Panc1 (cell line): ENCODE measurements around the gene WDR64. TPM values are rescaled to one million over a fixed set of nuclear protein-coding genes. Genes with fewer than 3 reads are reported as not detected.

Experiments used
- ATAC-seq: fragments of 200-7000 bp; cut with Tn5 transposase; 2 replicates; pipeline ENCODE4 v1.9.1; 2020; ENCODE audit warnings: mild to moderate bottlenecking, moderate library complexity
- BruUV-seq: library from RNA; stranded (reverse); fragments of 400-500 nt; replicated peaks from 2 replicates; lab custom pipeline; 2021; lab: Mats Ljungman, UMichigan
- CTCF ChIA-PET: fragments of 300-600 bp; sonication (Branson Sonifier 250); formaldehyde crosslinking; loops from one replicate; lab custom pipeline; 2022; ENCODE audit warnings: antibody characterized with exemption; lab: Charles Lee
- POLR2A ChIA-PET: fragments of 300-600 bp; sonication (Branson Sonifier 250); formaldehyde crosslinking; loops from one replicate; lab custom pipeline; 2022; ENCODE audit warnings: antibody characterized with exemption; lab: Charles Lee
- DNase-seq: peaks from one replicate; pipeline ENCODE4 v3.0.0-alpha.2; 2010; ENCODE audit warnings: low read depth, low spot score
- H3K27ac ChIP-seq: 2 replicates; pipeline ENCODE4 v1.5.1; 2011; ENCODE audit warnings: mild to moderate bottlenecking, low read length, inconsistent platforms
- H3K27me3 ChIP-seq: fragments of 200-500 bp; sonication (Bioruptor generic); 2 replicates; pipeline ENCODE4 v1.6.0; 2014; ENCODE audit warnings: low read length, inconsistent platforms; ENCODE audit not compliant: control insufficient read depth, insufficient read depth
- H3K36me3 ChIP-seq: fragments of 200-500 bp; sonication (Bioruptor generic); 2 replicates; pipeline ENCODE4 v1.5.1; 2014; ENCODE audit warnings: inconsistent platforms, mild to moderate bottlenecking, low read length, moderate library complexity; ENCODE audit not compliant: control insufficient read depth, insufficient read depth
- H3K4me1 ChIP-seq: 2 replicates; pipeline ENCODE4 v1.5.1; 2011; ENCODE audit warnings: inconsistent platforms, mild to moderate bottlenecking, low read length, moderate library complexity; ENCODE audit not compliant: control insufficient read depth, insufficient read depth
- H3K4me3 ChIP-seq, 2 experiments: 2 replicates each; pipeline ENCODE4 v1.5.1; 2011 to 2012; ENCODE audit warnings: low read depth in 2 of 2, low read length in 2 of 2, mild to moderate bottlenecking in 2 of 2, inconsistent platforms in 1 of 2, moderate library complexity in 1 of 2
- H3K9me3 ChIP-seq: fragments of 200-500 bp; sonication (Bioruptor generic); 2 replicates; pipeline ENCODE4 v1.5.1; 2014; ENCODE audit warnings: low read depth, mild to moderate bottlenecking, inconsistent platforms, low read length, moderate library complexity; ENCODE audit not compliant: control insufficient read depth, insufficient read depth
- POLR2AphosphoS5 ChIP-seq: IDR thresholded peaks from 2 replicates; pipeline ENCODE4 v1.6.1; 2012; ENCODE audit warnings: mild to moderate bottlenecking, low read depth, low read length, moderate library complexity
- REST ChIP-seq, 2 experiments: IDR thresholded peaks; 2 replicates each; pipeline ENCODE4 v1.6.1; 2011 to 2012; ENCODE audit warnings: low read depth in 2 of 2, control low read depth in 1 of 2, low read length in 1 of 2, mild to moderate bottlenecking in 1 of 2, moderate library complexity in 1 of 2; ENCODE audit not compliant: insufficient read depth in 1 of 2
- SIN3A ChIP-seq: IDR thresholded peaks from 2 replicates; pipeline ENCODE4 v1.6.1; 2012; ENCODE audit warnings: low read depth, mild to moderate bottlenecking, low read length, moderate library complexity, borderline replicate concordance; ENCODE audit not compliant: insufficient read depth
- TCF7L2 ChIP-seq: IDR thresholded peaks from 2 replicates; pipeline ENCODE4 v1.6.1; 2011; ENCODE audit warnings: mild to moderate bottlenecking, low read depth, low read length, inconsistent platforms
- in situ Hi-C: cut with HindIII; loops from 2 replicates; pipeline ENCODE4 v1.10.0; 2016; ENCODE audit warnings: low sequenced_read_pairs, low pct_unique_long_range_greater_than_20kb
- intact Hi-C: fragments of 100-400 bp; cut with micrococcal nuclease; formaldehyde crosslinking; loops from one replicate; pipeline ENCODE4 v1.10.0; 2022; ENCODE audit not compliant: unreplicated experiment
- total RNA-seq: library from RNA; stranded (reverse); gene quantifications from one replicate; pipeline ENCODE4 v1.2.1, GENCODE V29; 2021; ENCODE audit not compliant: unreplicated experiment
- TF ChIP-seq, protein P1 (sequence below): fragments of 450-650 bp; IDR thresholded peaks from 2 replicates; pipeline ENCODE4 v1.5.1; 2017; ENCODE audit warnings: mild to moderate bottlenecking

WDR64 gene
- total RNA-seq, 1 experiment from 2014 or later = not detected

GRCh38 chr1:241688940-241689368, 36.9 kb downstream of the WDR64 start:
- POLR2A ChIA-PET = no interaction called here
- DNase-seq (no peak), ATAC-seq (no peak)
- CTCF ChIA-PET = no interaction called here
- TF ChIP-seq, protein P1, sequence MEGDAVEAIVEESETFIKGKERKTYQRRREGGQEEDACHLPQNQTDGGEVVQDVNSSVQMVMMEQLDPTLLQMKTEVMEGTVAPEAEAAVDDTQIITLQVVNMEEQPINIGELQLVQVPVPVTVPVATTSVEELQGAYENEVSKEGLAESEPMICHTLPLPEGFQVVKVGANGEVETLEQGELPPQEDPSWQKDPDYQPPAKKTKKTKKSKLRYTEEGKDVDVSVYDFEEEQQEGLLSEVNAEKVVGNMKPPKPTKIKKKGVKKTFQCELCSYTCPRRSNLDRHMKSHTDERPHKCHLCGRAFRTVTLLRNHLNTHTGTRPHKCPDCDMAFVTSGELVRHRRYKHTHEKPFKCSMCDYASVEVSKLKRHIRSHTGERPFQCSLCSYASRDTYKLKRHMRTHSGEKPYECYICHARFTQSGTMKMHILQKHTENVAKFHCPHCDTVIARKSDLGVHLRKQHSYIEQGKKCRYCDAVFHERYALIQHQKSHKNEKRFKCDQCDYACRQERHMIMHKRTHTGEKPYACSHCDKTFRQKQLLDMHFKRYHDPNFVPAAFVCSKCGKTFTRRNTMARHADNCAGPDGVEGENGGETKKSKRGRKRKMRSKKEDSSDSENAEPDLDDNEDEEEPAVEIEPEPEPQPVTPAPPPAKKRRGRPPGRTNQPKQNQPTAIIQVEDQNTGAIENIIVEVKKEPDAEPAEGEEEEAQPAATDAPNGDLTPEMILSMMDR = no peak
- no peak for TF ChIP-seq TCF7L2
- TF ChIP-seq POLR2AphosphoS5 = no peak
- TF ChIP-seq SIN3A = no peak
- no peak for TF ChIP-seq REST (IDR thresholded peaks at IDR 0.05; ENCODE audit: insufficient read depth in 1 of 2, low read depth in 2 of 2, low read length in 1 of 2)
- H3K27me3 ChIP-seq = no peaks in the 10 kb centered on the region
- no peak overlapping the region for H3K27ac ChIP-seq
- in situ Hi-C loops (no loop called here), intact Hi-C loops (no loop called here)
- BruUV-seq = no TSS peak
- H3K36me3 ChIP-seq = no peaks in the 10 kb centered on the region
- H3K4me3 ChIP-seq = no peak overlapping the region
- H3K9me3 ChIP-seq = no peaks in the 10 kb centered on the region
- no peaks in the 10 kb centered on the region for H3K4me1 ChIP-seq

DNA sequence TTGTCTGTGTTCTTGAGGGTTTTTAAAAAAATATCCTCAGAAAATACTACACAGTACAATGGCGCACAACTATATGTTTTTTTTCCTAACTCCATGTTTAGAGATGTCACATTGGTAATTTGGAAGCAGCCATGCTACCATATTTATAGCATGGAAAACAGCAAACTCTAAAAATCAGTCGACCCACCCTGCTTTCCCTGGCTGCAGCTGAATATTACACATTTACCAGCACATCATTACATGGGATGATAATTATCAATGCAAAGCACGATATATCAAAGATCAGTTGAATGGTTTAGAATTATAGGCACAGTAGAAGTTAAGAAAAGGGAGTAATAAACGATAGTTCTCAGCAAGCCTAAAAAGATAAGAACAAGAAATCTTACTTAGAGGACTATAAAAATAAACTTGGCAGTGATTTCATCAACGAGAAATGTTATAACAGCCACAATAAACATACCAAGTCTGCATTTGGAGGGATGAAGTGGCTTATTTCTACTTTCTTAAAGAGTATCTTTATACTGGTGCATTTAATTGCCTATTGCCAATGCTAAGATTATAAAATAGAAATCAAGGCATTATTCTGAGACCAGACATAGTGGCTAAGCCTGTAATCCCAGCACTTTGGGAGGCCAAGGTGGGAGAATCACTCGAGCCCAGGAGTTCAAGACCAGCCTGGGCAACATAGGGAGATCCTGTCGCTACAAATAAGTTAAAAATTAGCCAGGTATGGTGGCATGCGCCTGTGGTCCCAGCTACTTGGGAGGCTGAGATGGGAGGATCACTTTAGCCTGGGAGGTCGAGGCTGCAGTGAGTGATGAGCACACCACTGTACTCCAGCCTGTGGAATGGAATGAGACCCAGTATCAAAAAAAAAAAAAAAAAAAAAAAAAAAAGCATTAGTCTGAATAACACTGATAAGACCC, 43.4 kb downstream of the WDR64 start:
- Histone ChIP-seq H3K27me3 (no peaks in the 10 kb centered on the region), H3K4me1 (no peaks in the 10 kb centered on the region), H3K36me3 (no peaks in the 10 kb centered on the region), H3K4me3 (no peak overlapping the region), H3K9me3 (no peaks in the 10 kb centered on the region), H3K27ac (no peak overlapping the region)
- CTCF ChIA-PET = no interaction called here
- BruUV-seq = no TSS peak
- POLR2A ChIA-PET = interaction anchor here (0.5 kb wide), 1 partner anchor 40 kb away, joined by 3 read pairs; no protein-coding TSS in a partner anchor
- ATAC-seq (peak; percentile 42; the same call in 1 of the 2 replicates), DNase-seq (no peak)
- intact Hi-C loops = no loop called here
- in situ Hi-C loops = no loop called here
- no peak for TF ChIP-seq REST (IDR thresholded peaks at IDR 0.05; ENCODE audit: insufficient read depth in 1 of 2, low read depth in 2 of 2, low read length in 1 of 2)
- TF ChIP-seq TCF7L2 = peak; percentile 61; the same call in 1 of the 2 replicates
